ENCODE data around the gene PPP1R27.

The PPP1R27 gene

GRCh38 chr17:81812571-81813370 is 22.1 kb downstream of the PPP1R27 start:
- no peak overlapping the region for H3K4me3 ChIP-seq (ENCODE audit: low read depth in 1 of 2, low read length in 2 of 2)
- H3K4me1 ChIP-seq (ENCODE audit: control insufficient read depth in 1 of 2, insufficient read depth in 2 of 2, low read length in 2 of 2) = no peaks in the 10 kb centered on the region
- no peaks in the 10 kb centered on the region for H3K36me3 ChIP-seq (ENCODE audit: control insufficient read depth in 1 of 2, insufficient read depth in 2 of 2, low read length in 2 of 2)
- H3K27me3 ChIP-seq (ENCODE audit: low read depth, low read length) = peaks cover 11% of the 10 kb centered on the region
- H3K9me3 ChIP-seq (ENCODE audit: control insufficient read depth in 1 of 2, low read length in 2 of 2) = no peaks in the 10 kb centered on the region
- H3K27ac ChIP-seq (ENCODE audit: low read length) = no peak overlapping the region

DNA sequence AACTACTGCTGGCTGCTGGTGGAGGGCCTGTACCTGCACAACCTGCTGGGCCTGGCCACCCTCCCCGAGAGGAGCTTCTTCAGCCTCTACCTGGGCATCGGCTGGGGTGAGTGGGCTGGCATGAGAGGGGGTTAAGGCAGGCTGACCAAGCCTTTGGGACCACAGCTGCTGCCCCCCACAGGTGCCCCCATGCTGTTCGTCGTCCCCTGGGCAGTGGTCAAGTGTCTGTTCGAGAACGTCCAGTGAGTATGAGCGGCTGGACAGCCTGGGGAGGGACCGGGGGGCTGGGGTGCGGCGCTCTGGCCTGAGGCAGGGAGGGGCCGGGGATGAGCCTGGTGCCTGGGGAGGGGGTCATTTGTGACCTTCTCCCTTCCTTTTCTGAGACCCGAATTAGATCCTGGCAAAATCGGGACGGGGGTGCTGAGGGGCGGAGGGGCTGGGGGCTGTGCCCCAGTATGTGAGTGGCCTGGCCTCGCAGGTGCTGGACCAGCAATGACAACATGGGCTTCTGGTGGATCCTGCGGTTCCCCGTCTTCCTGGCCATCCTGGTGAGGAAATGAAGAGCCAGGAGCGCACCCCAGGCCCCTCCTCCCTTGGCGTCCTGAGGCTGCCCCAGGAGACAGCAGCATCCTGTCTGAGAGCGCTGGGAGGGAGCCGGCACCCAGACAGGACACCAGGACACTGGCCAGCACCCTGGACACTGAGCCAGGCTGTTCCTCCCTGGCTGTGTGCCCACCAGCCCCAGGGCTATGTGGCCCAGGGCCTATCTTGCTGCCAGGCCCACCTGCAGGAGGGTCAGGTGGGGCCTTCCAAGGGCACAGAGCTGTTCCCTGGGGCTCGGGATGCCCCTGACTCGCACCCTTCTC is 22.9 kb downstream of the PPP1R27 start:
- H3K27ac ChIP-seq (ENCODE audit: low read length) = no peak overlapping the region
- H3K4me3 ChIP-seq (ENCODE audit: low read depth in 1 of 2, low read length in 2 of 2) = no peak overlapping the region
- no peaks in the 10 kb centered on the region for H3K9me3 ChIP-seq (ENCODE audit: control insufficient read depth in 1 of 2, low read length in 2 of 2)
- H3K27me3 ChIP-seq (ENCODE audit: low read depth, low read length) = peaks cover 11% of the 10 kb centered on the region
- H3K36me3 ChIP-seq (ENCODE audit: control insufficient read depth in 1 of 2, insufficient read depth in 2 of 2, low read length in 2 of 2) = no peaks in the 10 kb centered on the region
- H3K4me1 ChIP-seq (ENCODE audit: control insufficient read depth in 1 of 2, insufficient read depth in 2 of 2, low read length in 2 of 2) = no peaks in the 10 kb centered on the region

DNA sequence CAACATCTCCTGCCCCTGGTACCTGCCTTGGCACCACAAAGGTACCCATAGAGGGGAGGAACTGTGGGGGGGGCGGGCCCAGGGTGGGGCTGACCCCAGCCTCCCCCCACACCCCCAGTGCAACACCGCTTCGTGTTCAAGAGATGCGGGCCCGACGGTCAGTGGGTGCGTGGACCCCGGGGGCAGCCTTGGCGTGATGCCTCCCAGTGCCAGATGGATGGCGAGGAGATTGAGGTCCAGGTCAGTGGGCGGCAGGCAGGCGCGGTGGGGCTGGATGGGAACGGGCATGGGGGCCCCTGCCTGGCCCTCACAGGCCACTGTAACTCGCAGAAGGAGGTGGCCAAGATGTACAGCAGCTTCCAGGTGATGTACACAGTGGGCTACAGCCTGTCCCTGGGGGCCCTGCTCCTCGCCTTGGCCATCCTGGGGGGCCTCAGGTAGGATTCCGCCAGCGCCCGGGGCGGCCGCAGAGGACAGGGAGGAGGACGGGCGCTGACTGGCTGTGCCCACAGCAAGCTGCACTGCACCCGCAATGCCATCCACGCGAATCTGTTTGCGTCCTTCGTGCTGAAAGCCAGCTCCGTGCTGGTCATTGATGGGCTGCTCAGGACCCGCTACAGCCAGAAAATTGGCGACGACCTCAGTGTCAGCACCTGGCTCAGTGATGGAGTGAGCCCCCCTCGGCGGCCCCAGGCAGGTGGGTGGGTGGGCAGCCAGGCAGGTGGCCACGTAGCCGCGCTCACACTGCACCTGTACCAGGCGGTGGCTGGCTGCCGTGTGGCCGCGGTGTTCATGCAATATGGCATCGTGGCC is 23.8 kb downstream of the PPP1R27 start:
- no peak overlapping the region for H3K27ac ChIP-seq (ENCODE audit: low read length)
- H3K9me3 ChIP-seq (ENCODE audit: control insufficient read depth in 1 of 2, low read length in 2 of 2) = no peaks in the 10 kb centered on the region
- H3K4me3 ChIP-seq (ENCODE audit: low read depth in 1 of 2, low read length in 2 of 2) = no peak overlapping the region
- H3K27me3 ChIP-seq (ENCODE audit: low read depth, low read length) = peaks cover 14% of the 10 kb centered on the region
- no peaks in the 10 kb centered on the region for H3K36me3 ChIP-seq (ENCODE audit: control insufficient read depth in 1 of 2, insufficient read depth in 2 of 2, low read length in 2 of 2)
- no peaks in the 10 kb centered on the region for H3K4me1 ChIP-seq (ENCODE audit: control insufficient read depth in 1 of 2, insufficient read depth in 2 of 2, low read length in 2 of 2)

DNA sequence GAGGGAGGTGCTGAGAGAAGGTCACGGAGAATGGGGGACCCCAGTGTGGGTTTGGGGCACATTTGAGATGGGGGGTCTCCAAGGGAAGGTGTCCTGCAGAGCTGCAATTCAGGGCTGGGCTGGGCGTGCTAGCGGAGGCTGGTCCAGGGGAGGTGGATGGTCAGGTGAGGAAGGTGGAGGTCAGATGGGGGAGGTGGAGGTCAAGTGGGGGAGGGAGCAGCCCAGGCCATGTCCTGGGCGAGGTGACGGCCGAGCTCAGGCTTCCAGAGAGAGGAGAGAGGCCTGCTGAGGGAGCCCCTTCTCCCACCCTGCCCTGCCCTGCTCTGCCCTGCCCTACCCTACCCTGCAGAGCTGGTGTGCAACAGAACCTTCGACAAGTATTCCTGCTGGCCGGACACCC is 24.4 kb downstream of the PPP1R27 start:
- no peaks in the 10 kb centered on the region for H3K36me3 ChIP-seq (ENCODE audit: control insufficient read depth in 1 of 2, insufficient read depth in 2 of 2, low read length in 2 of 2)
- no peak overlapping the region for H3K4me3 ChIP-seq (ENCODE audit: low read depth in 1 of 2, low read length in 2 of 2)
- no peaks in the 10 kb centered on the region for H3K4me1 ChIP-seq (ENCODE audit: control insufficient read depth in 1 of 2, insufficient read depth in 2 of 2, low read length in 2 of 2)
- H3K27ac ChIP-seq (ENCODE audit: low read length) = no peak overlapping the region
- H3K9me3 ChIP-seq (ENCODE audit: control insufficient read depth in 1 of 2, low read length in 2 of 2) = no peaks in the 10 kb centered on the region
- H3K27me3 ChIP-seq (ENCODE audit: low read depth, low read length) = peaks cover 20% of the 10 kb centered on the region

DNA sequence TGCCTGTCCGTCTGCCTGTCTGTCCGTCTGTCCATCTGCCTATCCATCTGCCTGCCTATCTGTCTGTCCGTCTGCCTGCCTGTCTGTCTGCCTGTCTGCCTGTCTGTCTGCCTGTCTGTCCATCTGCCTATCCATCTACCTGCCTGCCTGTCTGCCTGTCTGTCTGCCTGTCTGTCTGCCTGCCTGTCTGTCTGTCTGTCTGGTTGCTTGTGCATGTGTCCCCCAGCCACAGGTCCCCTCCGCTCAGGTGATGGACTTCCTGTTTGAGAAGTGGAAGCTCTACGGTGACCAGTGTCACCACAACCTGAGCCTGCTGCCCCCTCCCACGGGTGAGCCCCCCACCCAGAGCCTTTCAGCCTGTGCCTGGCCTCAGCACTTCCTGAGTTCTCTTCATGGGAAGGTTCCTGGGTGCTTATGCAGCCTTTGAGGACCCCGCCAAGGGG is 25.3 kb downstream of the PPP1R27 start:
- no peaks in the 10 kb centered on the region for H3K9me3 ChIP-seq (ENCODE audit: control insufficient read depth in 1 of 2, low read length in 2 of 2)
- H3K27ac ChIP-seq (ENCODE audit: low read length) = no peak overlapping the region
- no peaks in the 10 kb centered on the region for H3K36me3 ChIP-seq (ENCODE audit: control insufficient read depth in 1 of 2, insufficient read depth in 2 of 2, low read length in 2 of 2)
- H3K4me1 ChIP-seq (ENCODE audit: control insufficient read depth in 1 of 2, insufficient read depth in 2 of 2, low read length in 2 of 2) = peaks cover 0 to 3% of the 10 kb centered on the region in 2 donors
- H3K4me3 ChIP-seq (ENCODE audit: low read depth in 1 of 2, low read length in 2 of 2) = no peak overlapping the region
- peaks cover 26% of the 10 kb centered on the region for H3K27me3 ChIP-seq (ENCODE audit: low read depth, low read length)

- no peak overlapping the region for H3K27ac ChIP-seq (ENCODE audit: low read length)
- peaks cover 29% of the 10 kb centered on the region for H3K27me3 ChIP-seq (ENCODE audit: low read depth, low read length)
- H3K4me3 ChIP-seq (ENCODE audit: low read depth in 1 of 2, low read length in 2 of 2) = no peak overlapping the region
- no peaks in the 10 kb centered on the region for H3K9me3 ChIP-seq (ENCODE audit: control insufficient read depth in 1 of 2, low read length in 2 of 2)
- H3K4me1 ChIP-seq (ENCODE audit: control insufficient read depth in 1 of 2, insufficient read depth in 2 of 2, low read length in 2 of 2) = peaks cover 0 to 8% of the 10 kb centered on the region in 2 donors
- no peaks in the 10 kb centered on the region for H3K36me3 ChIP-seq (ENCODE audit: control insufficient read depth in 1 of 2, insufficient read depth in 2 of 2, low read length in 2 of 2)
Measured at GRCh38 chr17:81808778-81809555, 25.9 kb downstream of the PPP1R27 start.

- Histone ChIP-seq H3K27ac (ENCODE audit: low read length) (no peak overlapping the region), H3K27me3 (ENCODE audit: low read depth, low read length) (peaks cover 36% of the 10 kb centered on the region), H3K4me1 (ENCODE audit: control insufficient read depth in 1 of 2, insufficient read depth in 2 of 2, low read length in 2 of 2) (peaks cover 0 to 13% of the 10 kb centered on the region in 2 donors), H3K36me3 (ENCODE audit: control insufficient read depth in 1 of 2, insufficient read depth in 2 of 2, low read length in 2 of 2) (no peaks in the 10 kb centered on the region), H3K4me3 (ENCODE audit: low read depth in 1 of 2, low read length in 2 of 2) (no peak overlapping the region), H3K9me3 (ENCODE audit: control insufficient read depth in 1 of 2, low read length in 2 of 2) (no peaks in the 10 kb centered on the region)
Measured at GRCh38 chr17:81807839-81808238, 27.0 kb downstream of the PPP1R27 start.

DNA sequence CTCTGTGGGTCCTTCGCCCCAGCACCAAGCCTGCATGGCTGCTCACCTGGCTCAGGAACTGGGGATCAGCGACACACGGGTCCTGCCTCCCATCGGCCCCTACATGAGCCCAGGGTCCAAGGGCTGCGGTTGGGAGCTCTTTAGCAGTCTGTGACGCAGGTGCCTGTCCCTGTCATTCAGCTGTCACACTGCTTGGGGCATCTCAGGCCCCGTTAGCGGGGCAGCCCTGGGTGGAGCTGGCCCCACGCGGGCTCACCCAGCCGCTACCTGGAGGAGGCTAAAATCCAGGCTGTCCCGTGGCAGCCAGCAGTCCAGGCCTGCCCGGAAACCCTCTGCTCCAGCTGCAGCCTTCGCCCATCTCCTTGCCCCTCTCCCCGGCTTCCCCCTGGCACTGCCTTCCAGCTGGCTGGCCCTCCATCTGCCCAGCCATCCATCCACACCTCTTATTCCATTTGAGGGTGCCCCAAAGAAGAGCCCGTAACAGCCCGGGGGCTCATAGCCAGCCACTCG is 27.6 kb downstream of the PPP1R27 start:
- Histone ChIP-seq H3K4me3 (ENCODE audit: low read depth in 1 of 2, low read length in 2 of 2) (no peak overlapping the region), H3K27ac (ENCODE audit: low read length) (no peak overlapping the region), H3K4me1 (ENCODE audit: control insufficient read depth in 1 of 2, insufficient read depth in 2 of 2, low read length in 2 of 2) (peaks cover 0 to 13% of the 10 kb centered on the region in 2 donors), H3K36me3 (ENCODE audit: control insufficient read depth in 1 of 2, insufficient read depth in 2 of 2, low read length in 2 of 2) (no peaks in the 10 kb centered on the region), H3K27me3 (ENCODE audit: low read depth, low read length) (peaks cover 41% of the 10 kb centered on the region), H3K9me3 (ENCODE audit: control insufficient read depth in 1 of 2, low read length in 2 of 2) (no peaks in the 10 kb centered on the region)

- no peaks in the 10 kb centered on the region for H3K9me3 ChIP-seq (ENCODE audit: control insufficient read depth in 1 of 2, low read length in 2 of 2)
- peaks cover 46% of the 10 kb centered on the region for H3K27me3 ChIP-seq (ENCODE audit: low read depth, low read length)
- H3K27ac ChIP-seq (ENCODE audit: low read length) = no peak overlapping the region
- no peaks in the 10 kb centered on the region for H3K36me3 ChIP-seq (ENCODE audit: control insufficient read depth in 1 of 2, insufficient read depth in 2 of 2, low read length in 2 of 2)
- peaks cover 0 to 13% of the 10 kb centered on the region in 2 donors for H3K4me1 ChIP-seq (ENCODE audit: control insufficient read depth in 1 of 2, insufficient read depth in 2 of 2, low read length in 2 of 2)
- no peak overlapping the region for H3K4me3 ChIP-seq (ENCODE audit: low read depth in 1 of 2, low read length in 2 of 2)
Measured at GRCh38 chr17:81806461-81807209, 28.2 kb downstream of the PPP1R27 start.
